ENCODE measurements around the gene MPP7. TPM values are rescaled to one million over a fixed set of nuclear protein-coding genes. Genes with fewer than 3 reads are reported as not detected.

MPP7 gene
- total RNA-seq, 1 donor from 2014 or later = 19.0 TPM

GRCh38 chr10:28311104-28311503 is 8.2 kb upstream of the MPP7 start:
- Mint-ChIP-seq H3K27ac (ENCODE audit: unreplicated experiment) (no peak overlapping the region), H3K4me1 (ENCODE audit: low read depth, unreplicated experiment) (peaks cover 30% of the 10 kb centered on the region), H3K4me3 (ENCODE audit: unreplicated experiment) (no peak overlapping the region), H3K27me3 (ENCODE audit: unreplicated experiment) (peaks cover 6% of the 10 kb centered on the region), H3K36me3 (ENCODE audit: unreplicated experiment) (peaks cover 4% of the 10 kb centered on the region), H3K9me3 (ENCODE audit: unreplicated experiment) (peaks cover 21% of the 10 kb centered on the region)
- TF ChIP-seq CTCF (IDR thresholded peaks at IDR 0.05; ENCODE audit: partially characterized antibody, unreplicated experiment) = no peak
- no peak for DNase-seq

GRCh38 chr10:28307267-28307666 is 4.4 kb upstream of the MPP7 start:
- Mint-ChIP-seq H3K9me3 (ENCODE audit: unreplicated experiment) (peaks cover 21% of the 10 kb centered on the region), H3K36me3 (ENCODE audit: unreplicated experiment) (peaks cover 1% of the 10 kb centered on the region), H3K27ac (ENCODE audit: unreplicated experiment) (peak overlapping the region; percentile 31), H3K4me3 (ENCODE audit: unreplicated experiment) (no peak overlapping the region), H3K4me1 (ENCODE audit: low read depth, unreplicated experiment) (peaks cover 30% of the 10 kb centered on the region), H3K27me3 (ENCODE audit: unreplicated experiment) (peaks cover 9% of the 10 kb centered on the region)
- peak; percentile 24 for DNase-seq
- TF ChIP-seq CTCF (IDR thresholded peaks at IDR 0.05; ENCODE audit: partially characterized antibody, unreplicated experiment) = no peak

DNA sequence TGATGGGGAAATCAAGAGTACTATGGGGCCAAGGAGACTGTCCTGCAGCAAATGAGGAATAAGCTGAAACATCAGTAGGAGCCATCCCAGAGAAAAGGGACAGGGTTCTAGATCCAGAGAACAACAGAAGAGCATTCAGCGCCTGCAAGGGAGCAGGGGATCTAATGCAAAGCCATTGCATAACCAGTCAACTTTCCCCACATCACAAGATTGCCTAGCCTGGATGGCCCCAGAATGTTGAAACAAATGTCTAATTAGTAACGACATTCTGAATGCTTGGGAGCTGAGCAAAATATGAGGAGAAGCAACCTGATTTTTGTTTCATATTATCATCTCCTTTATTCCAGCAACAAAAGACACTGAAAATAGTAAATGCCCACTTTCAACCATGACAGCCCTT is 2.7 kb upstream of the MPP7 start:
- Mint-ChIP-seq H3K4me3 (ENCODE audit: unreplicated experiment) (no peak overlapping the region), H3K4me1 (ENCODE audit: low read depth, unreplicated experiment) (peaks cover 36% of the 10 kb centered on the region), H3K27ac (ENCODE audit: unreplicated experiment) (no peak overlapping the region), H3K27me3 (ENCODE audit: unreplicated experiment) (peaks cover 11% of the 10 kb centered on the region), H3K36me3 (ENCODE audit: unreplicated experiment) (no peaks in the 10 kb centered on the region), H3K9me3 (ENCODE audit: unreplicated experiment) (peaks cover 23% of the 10 kb centered on the region)
- no peak for DNase-seq
- no peak for TF ChIP-seq CTCF (IDR thresholded peaks at IDR 0.05; ENCODE audit: partially characterized antibody, unreplicated experiment)

GRCh38 chr10:28304032-28304571 is 1.2 kb upstream of the MPP7 start:
- Mint-ChIP-seq H3K4me3 (ENCODE audit: unreplicated experiment) (peak overlapping the region; percentile 96), H3K27me3 (ENCODE audit: unreplicated experiment) (peaks cover 11% of the 10 kb centered on the region), H3K4me1 (ENCODE audit: low read depth, unreplicated experiment) (peaks cover 36% of the 10 kb centered on the region), H3K27ac (ENCODE audit: unreplicated experiment) (no peak overlapping the region), H3K36me3 (ENCODE audit: unreplicated experiment) (no peaks in the 10 kb centered on the region), H3K9me3 (ENCODE audit: unreplicated experiment) (peaks cover 18% of the 10 kb centered on the region)
- no peak for TF ChIP-seq CTCF (IDR thresholded peaks at IDR 0.05; ENCODE audit: partially characterized antibody, unreplicated experiment)
- no peak for DNase-seq

- H3K9me3 Mint-ChIP-seq (ENCODE audit: unreplicated experiment) = peaks cover 8% of the 10 kb centered on the region
- TF ChIP-seq CTCF (IDR thresholded peaks at IDR 0.05; ENCODE audit: partially characterized antibody, unreplicated experiment) = no peak
- H3K4me1 Mint-ChIP-seq (ENCODE audit: low read depth, unreplicated experiment) = peaks cover 31% of the 10 kb centered on the region
- H3K4me3 Mint-ChIP-seq (ENCODE audit: unreplicated experiment) = peak overlapping the region; percentile 96
- no peak for DNase-seq
- H3K27me3 Mint-ChIP-seq (ENCODE audit: unreplicated experiment) = peaks cover 6% of the 10 kb centered on the region
- H3K36me3 Mint-ChIP-seq (ENCODE audit: unreplicated experiment) = no peaks in the 10 kb centered on the region
- peak overlapping the region; percentile 90 for H3K27ac Mint-ChIP-seq (ENCODE audit: unreplicated experiment)
Observed at GRCh38 chr10:28302012-28302637, 739 bp downstream of the MPP7 start.
